ENCODE measurements around the gene CDKN1B.

CDKN1B gene

GRCh38 chr12:12723149-12723680, 6.0 kb downstream of the CDKN1B start:
- CTCF ChIA-PET: interaction anchor here (7.4 kb wide), 1 partner anchor 14 kb away, joined by 51 read pairs; no protein-coding TSS in a partner anchor
- no peaks in the 10 kb centered on the region for H3K9me3 ChIP-seq (ENCODE audit: control insufficient read depth, insufficient read depth, low read depth, low read length)
- H3K4me3 ChIP-seq (ENCODE audit: low read depth, low read length): peak overlapping the region; percentile 67
- TF ChIP-seq ZNF155 (tag by site-specific recombination; IDR thresholded peaks at IDR 0.05) (no peak), ZNF266 (tag by site-specific recombination; IDR thresholded peaks at IDR 0.05; ENCODE audit: low read depth) (no peak), GLIS2 (tag by site-specific recombination; IDR thresholded peaks at IDR 0.05) (no peak), ATF2 (tag by site-specific recombination; IDR thresholded peaks at IDR 0.05; ENCODE audit: low read depth) (no peak), ZNF792 (tag by site-specific recombination; IDR thresholded peaks at IDR 0.05) (no peak), ZNF362 (tag by site-specific recombination; IDR thresholded peaks at IDR 0.05) (peak; percentile 98), SCRT2 (tag by site-specific recombination; IDR thresholded peaks at IDR 0.05) (no peak), ZNF311 (tag by site-specific recombination; IDR thresholded peaks at IDR 0.05; ENCODE audit: borderline replicate concordance) (no peak), ZNF335 (tag by site-specific recombination; conservative IDR thresholded peaks at IDR 0.05) (0 out of 2 replicates have a peak, but pooled peaks have one; percentile 45), ZNF777 (tag by site-specific recombination; IDR thresholded peaks at IDR 0.05; ENCODE audit: borderline replicate concordance) (no peak), ZNF19 (tag by site-specific recombination; IDR thresholded peaks at IDR 0.05; ENCODE audit: low read depth) (no peak), ZNF558 (tag by site-specific recombination; IDR thresholded peaks at IDR 0.05) (no peak)
- POLR2A ChIA-PET: interaction anchor here (0.6 to 5.4 kb wide), 5 partner anchors 9 to 373 kb away, joined by 3 to 52 read pairs (median 4); no protein-coding TSS in a partner anchor
- H3K36me3 ChIP-seq (ENCODE audit: control insufficient read depth in 2 of 2, insufficient read depth in 1 of 2, low read length in 2 of 2): peaks cover 11 to 32% of the 10 kb centered on the region in 2 experiments
- peaks cover 23% of the 10 kb centered on the region for H3K4me1 ChIP-seq (ENCODE audit: control insufficient read depth, insufficient read depth, low read length)
- H3K27ac ChIP-seq (ENCODE audit: extremely low read depth, low read depth, low read length): peak overlapping the region; percentile 100

GRCh38 chr12:12723681-12724420, 6.7 kb downstream of the CDKN1B start:
- Histone ChIP-seq H3K9me3 (ENCODE audit: control insufficient read depth, insufficient read depth, low read depth, low read length) (no peaks in the 10 kb centered on the region), H3K27ac (ENCODE audit: extremely low read depth, low read depth, low read length) (peak overlapping the region; percentile 100), H3K4me1 (ENCODE audit: control insufficient read depth, insufficient read depth, low read length) (peaks cover 23% of the 10 kb centered on the region), H3K4me3 (ENCODE audit: low read depth, low read length) (peak overlapping the region; percentile 67), H3K36me3 (ENCODE audit: control insufficient read depth in 2 of 2, insufficient read depth in 1 of 2, low read length in 2 of 2) (peaks cover 11 to 28% of the 10 kb centered on the region in 2 experiments)
- POLR2A ChIA-PET: interaction anchor here (0.6 to 5.4 kb wide), 4 partner anchors 7 to 373 kb away, joined by 3 to 55 read pairs (median 28); partner anchors contain the start of gene CDKN1B
- CTCF ChIA-PET: interaction anchor here (1.0 to 7.4 kb wide), 2 partner anchors 13 to 89 kb away, joined by 3 to 51 read pairs; partner anchors contain the start of gene DDX47
- peak; percentile 72 for TF ChIP-seq ZBTB17 (tag by site-specific recombination; IDR thresholded peaks at IDR 0.05)
- TF ChIP-seq HIC1 (tag by site-specific recombination; IDR thresholded peaks at IDR 0.05): peak; percentile 59; the same call in 1 of the 2 replicates
- peak; percentile 82 for TF ChIP-seq GLIS2 (tag by site-specific recombination; IDR thresholded peaks at IDR 0.05)
- 0 out of 2 replicates have a peak, but pooled peaks have one; percentile 21 for TF ChIP-seq KLF7 (tag by site-specific recombination; IDR thresholded peaks at IDR 0.05; ENCODE audit: borderline replicate concordance)
- TF ChIP-seq ZNF433 (tag by site-specific recombination; IDR thresholded peaks at IDR 0.05; ENCODE audit: low read depth): no peak
- 0 out of 2 replicates have a peak, but pooled peaks have one; percentile 17 for TF ChIP-seq CTCF (tag by site-specific recombination; IDR thresholded peaks at IDR 0.05)
- peak; percentile 68 for TF ChIP-seq ZNF76 (tag by site-specific recombination; IDR thresholded peaks at IDR 0.05; ENCODE audit: borderline replicate concordance, low read depth)
- TF ChIP-seq ZNF843 (tag by site-specific recombination; IDR thresholded peaks at IDR 0.05): no peak
- TF ChIP-seq ZNF777 (tag by site-specific recombination; IDR thresholded peaks at IDR 0.05; ENCODE audit: borderline replicate concordance): peak; percentile 58; the same call in 1 of the 2 replicates
- 0 out of 2 replicates have a peak, but pooled peaks have one; percentile 24 for TF ChIP-seq ZNF639 (tag by site-specific recombination; IDR thresholded peaks at IDR 0.05)
- TF ChIP-seq ATF2 (tag by site-specific recombination; IDR thresholded peaks at IDR 0.05; ENCODE audit: low read depth): no peak
- 0 out of 2 replicates have a peak, but pooled peaks have one; percentile 63 for TF ChIP-seq ZNF837 (tag by site-specific recombination; IDR thresholded peaks at IDR 0.05)
- TF ChIP-seq HOXA7 (CRISPR knock-in tag; IDR thresholded peaks at IDR 0.05; ENCODE audit: borderline replicate concordance): no peak

Measured in HEK293 (cell line).